ENCODE data around the gene TRIM10.

GRCh38 chr6:30206152-30206551 is 45.1 kb upstream of the TRIM10 start:
- TF ChIP-seq POLR2A (IDR thresholded peaks at IDR 0.05) (no peak), CTCF (IDR thresholded peaks at IDR 0.05) (no peak)
